Heart right ventricle (tissue), 16 donors: Measurements from ENCODE around the gene NPLOC4. TPM values are rescaled to one million over a fixed set of nuclear protein-coding genes. Genes with fewer than 3 reads are reported as not detected.

Experiments
- ATAC-seq, 8 donors: fragments of 200-7000 bp; cut with Tn5 transposase; one replicate each; pipeline ENCODE4 v1.9.1; 2020; ENCODE audit warnings: mild to moderate bottlenecking in 8 of 8, moderate library complexity in 8 of 8, moderate number of reproducible peaks in 1 of 8
- DNase-seq, 2 donors: peaks; one replicate each; pipeline ENCODE4 v3.0.0-alpha.2; 2020
- H3K27ac ChIP-seq, 10 donors: fragments of 200-600 bp; sonication (generic) in 2 of 10; one replicate each; pipeline versions ENCODE4 v1.5.0 to v1.8.0; 2020 to 2022; ENCODE audit warnings: mild to moderate bottlenecking in 3 of 10
- H3K27me3 ChIP-seq, 7 donors: fragments of 200-600 bp; one replicate each; pipeline ENCODE4 v1.8.0; 2021 to 2022; ENCODE audit warnings: mild to moderate bottlenecking in 2 of 7
- H3K36me3 ChIP-seq, 9 donors: fragments of 200-600 bp; sonication (generic) in 1 of 9; one replicate each; pipeline versions ENCODE4 v1.5.0 to v1.8.0; 2020 to 2022; ENCODE audit warnings: mild to moderate bottlenecking in 2 of 9
- H3K4me1 ChIP-seq, 9 donors: fragments of 200-600 bp; sonication (generic) in 1 of 9; one replicate each; pipeline versions ENCODE4 v1.5.0 to v1.8.0; 2020 to 2022; ENCODE audit warnings: mild to moderate bottlenecking in 4 of 9
- H3K4me3 ChIP-seq, 10 donors: fragments of 200-600 bp; sonication (generic) in 2 of 10; one replicate each; pipeline versions ENCODE4 v1.5.0 to v1.8.0; 2020 to 2022; ENCODE audit warnings: mild to moderate bottlenecking in 7 of 10, moderate library complexity in 2 of 10
- H3K9me3 ChIP-seq, 11 donors: fragments of 200-600 bp in 10 of 11; sonication (generic) in 2 of 11; one replicate each; pipeline versions ENCODE4 v1.5.0 to v1.8.0; 2013 to 2022; ENCODE audit warnings: mild to moderate bottlenecking in 2 of 11, control low read depth in 1 of 11, moderate library complexity in 1 of 11
- WGBS, 2 donors: extraction: QIAGEN DNeasy Blood & Tissue Kit; methylation state at CpG; one replicate each; pipeline ENCODE4 v1.1.7; 2013; ENCODE audit warnings: inconsistent platforms in 1 of 2; 5-methylcytosine and 5-hydroxymethylcytosine counted together
- intact Hi-C, 10 donors: fragments of 100-400 bp; cut with DNase I; formaldehyde crosslinking; loops; one replicate each; pipeline versions ENCODE4 v1.11.1 to v1.14.2; 2022
- polyA plus RNA-seq, 2 donors: library from polyadenylated mRNA; stranded (reverse); fragments of 200-250 nt; gene quantifications; one replicate each; pipeline ENCODE4 v1.2.3, GENCODE V29; 2013
- total RNA-seq, 10 donors: library from RNA; stranded (reverse); fragmentation: NEBNext Ultra II Directional in 3 of 10; extraction: Animal tissue kit (Norgen Biotek cat#: 25700) in 3 of 10; gene quantifications; one replicate each; pipeline versions ENCODE4 v1.2.1 to v1.2.4, GENCODE V29; 2021 to 2023
- TF ChIP-seq, protein P1 (sequence below), 9 donors: fragments of 200-600 bp; sonication (generic) in 2 of 9; IDR thresholded peaks; one replicate each; pipeline versions ENCODE4 v1.5.0 to v1.8.0; 2021 to 2022; ENCODE audit warnings: antibody characterized with exemption in 9 of 9, mild to moderate bottlenecking in 5 of 9, moderate library complexity in 1 of 9
- donor health status: Arrhythmogenic right ventricular cardiomyopathy.
- donor health status: ischemic (EF 13 %, LVEDD 7.1; RV severe dilation, severe dysfunction).
- donor health status: healthy with polysubstance abuse.
- donor health status: DM: no; HTN: yes; CAD: no.
- donor health status: DM: no; HTN: no; CAD: no.
- donor health status: ischemic (EF 25% LVEDD 6.9; RV normal size, moderate dysfunction).
- donor health status: ischemic (EF 25% LVEDD 5.7; RV mildly dilated, moderate dysfunction).
- donor health status: healthy.
- donor health status: DM: yes; HTN: yes; CAD: no.
- donor health status: Ischemic cardiomyopathy.
- donor health status: ischemic (EF 35%, LVEDD 5.7; RV mildly dilated, moderate dysfunction).
- donor health status: nonischemic (EF 11% LVEDD 7.7; RV severe dilation, severe dysfunction).
- donor health status: DM: yes; HTN: yes; CAD: no.
- donor health status: PGD.
- donor health status: ischemic (EF 29% LVEDD 5.4; RV normal size, mild dysfunction).
- donor health status: nonischemic (EF 23%, LVEDD 6.1; RV moderate dilation, normal function).

Gene NPLOC4
- total and polyA plus RNA-seq, 12 donors: 30.7 to 115 (median 95.2) TPM

DNA sequence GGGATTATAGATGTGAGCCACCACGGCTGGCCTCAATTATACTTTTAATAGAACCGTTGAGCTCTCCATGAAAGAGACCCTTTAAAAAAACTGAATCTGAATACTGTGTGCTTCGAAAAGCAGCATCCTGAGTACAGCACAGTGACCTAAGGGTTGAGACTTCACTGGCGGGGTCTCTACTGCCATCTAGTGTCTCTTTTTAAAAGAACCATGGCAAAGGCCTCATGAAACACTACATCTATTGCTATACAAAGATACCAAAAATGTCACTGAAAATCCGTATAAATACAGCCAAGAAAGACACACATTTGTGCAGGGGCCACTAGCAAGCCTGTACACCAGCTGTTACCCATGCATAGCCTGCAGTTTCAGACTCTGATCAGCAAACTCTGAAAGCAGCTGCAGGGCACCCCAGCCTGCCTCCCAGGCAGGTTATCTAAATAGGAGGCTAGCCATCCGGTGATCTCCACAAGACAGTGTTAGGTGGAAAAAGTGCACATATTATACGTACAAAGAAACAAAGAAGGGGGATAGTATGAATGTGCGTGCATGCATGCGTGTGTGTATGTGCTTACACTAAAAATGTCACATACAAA, 35.3 kb downstream of the NPLOC4 start:
- Histone ChIP-seq H3K27me3 (no peaks in the 10 kb centered on the region), H3K36me3 (peaks cover 3 to 100% (median 47%) of the 10 kb centered on the region in 9 donors), H3K27ac (no peak overlapping the region), H3K4me1 (peaks cover 0 to 20% (median 16%) of the 10 kb centered on the region in 9 donors), H3K4me3 (no peak overlapping the region), H3K9me3 (no peaks in the 10 kb centered on the region)
- intact Hi-C loops: loop anchor here (1.0 to 10.0 kb wide), 8 partner anchors 34 to 349 kb away; no protein-coding TSS in a partner anchor
- peak; percentile 72 to 86 (median 78) for ATAC-seq
- DNase-seq: peak in 1 of 2 donors; percentile 38
- TF ChIP-seq, protein P1, sequence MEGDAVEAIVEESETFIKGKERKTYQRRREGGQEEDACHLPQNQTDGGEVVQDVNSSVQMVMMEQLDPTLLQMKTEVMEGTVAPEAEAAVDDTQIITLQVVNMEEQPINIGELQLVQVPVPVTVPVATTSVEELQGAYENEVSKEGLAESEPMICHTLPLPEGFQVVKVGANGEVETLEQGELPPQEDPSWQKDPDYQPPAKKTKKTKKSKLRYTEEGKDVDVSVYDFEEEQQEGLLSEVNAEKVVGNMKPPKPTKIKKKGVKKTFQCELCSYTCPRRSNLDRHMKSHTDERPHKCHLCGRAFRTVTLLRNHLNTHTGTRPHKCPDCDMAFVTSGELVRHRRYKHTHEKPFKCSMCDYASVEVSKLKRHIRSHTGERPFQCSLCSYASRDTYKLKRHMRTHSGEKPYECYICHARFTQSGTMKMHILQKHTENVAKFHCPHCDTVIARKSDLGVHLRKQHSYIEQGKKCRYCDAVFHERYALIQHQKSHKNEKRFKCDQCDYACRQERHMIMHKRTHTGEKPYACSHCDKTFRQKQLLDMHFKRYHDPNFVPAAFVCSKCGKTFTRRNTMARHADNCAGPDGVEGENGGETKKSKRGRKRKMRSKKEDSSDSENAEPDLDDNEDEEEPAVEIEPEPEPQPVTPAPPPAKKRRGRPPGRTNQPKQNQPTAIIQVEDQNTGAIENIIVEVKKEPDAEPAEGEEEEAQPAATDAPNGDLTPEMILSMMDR (IDR thresholded peaks at IDR 0.05): peak; percentile 62 to 91 (median 84)
- 38% methylated on average over 9 of the region's 9 CpGs for WGBS, 2 donors

DNA sequence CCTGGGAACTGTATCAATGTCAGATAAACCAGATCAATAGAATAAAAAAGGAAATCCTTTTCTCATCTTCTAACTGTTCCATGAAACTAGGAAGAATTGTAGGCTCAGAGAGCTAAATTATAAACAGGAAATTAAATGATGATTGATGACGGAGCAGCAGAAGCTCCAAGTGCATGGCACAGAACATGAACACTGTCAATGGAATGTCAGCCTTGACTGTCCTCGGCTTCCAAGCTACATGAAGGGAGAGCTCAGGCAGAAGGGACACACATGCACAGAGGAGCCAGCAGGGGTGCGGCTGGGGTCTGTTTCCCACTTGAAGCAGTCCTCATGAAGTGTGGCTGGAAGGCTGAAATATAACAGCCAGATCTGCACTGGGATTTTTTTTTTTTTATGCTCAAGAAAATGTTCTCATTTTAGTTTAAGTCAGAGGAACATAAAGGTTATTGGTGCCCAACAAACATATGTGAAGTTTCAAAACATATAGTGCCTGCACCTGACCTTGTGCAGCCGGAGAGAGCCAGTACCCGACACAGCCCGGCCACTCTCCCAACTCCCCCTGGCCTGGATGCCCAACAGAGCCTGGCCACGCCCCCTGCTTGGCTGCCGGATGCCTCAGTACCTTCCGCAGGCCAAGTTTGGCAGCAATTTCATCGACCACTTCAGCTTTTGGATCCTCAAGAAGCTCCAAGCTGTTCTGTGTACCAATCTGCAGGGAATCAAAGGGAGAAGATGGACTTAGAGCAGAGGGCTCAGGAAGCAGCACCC, 37.0 kb downstream of the NPLOC4 start:
- ATAC-seq (peak; percentile 43 to 87 (median 78)), DNase-seq (peak; percentile 48 to 63)
- Histone ChIP-seq H3K27me3 (no peaks in the 10 kb centered on the region), H3K27ac (peak overlapping the region in 2 of 10 donors; percentile 16 to 21), H3K36me3 (peaks cover 0 to 100% (median 46%) of the 10 kb centered on the region in 9 donors), H3K4me3 (no peak overlapping the region), H3K9me3 (no peaks in the 10 kb centered on the region), H3K4me1 (peaks cover 0 to 20% (median 16%) of the 10 kb centered on the region in 9 donors)
- TF ChIP-seq, protein P1 (IDR thresholded peaks at IDR 0.05): no peak
- intact Hi-C loops: loop anchor here in 9 of 10 donors (2.0 to 10.0 kb wide), 6 partner anchors 33 to 348 kb away; no protein-coding TSS in a partner anchor
- 36 to 52% methylated on average over 10 of the region's 10 CpGs for WGBS, 2 donors

DNA sequence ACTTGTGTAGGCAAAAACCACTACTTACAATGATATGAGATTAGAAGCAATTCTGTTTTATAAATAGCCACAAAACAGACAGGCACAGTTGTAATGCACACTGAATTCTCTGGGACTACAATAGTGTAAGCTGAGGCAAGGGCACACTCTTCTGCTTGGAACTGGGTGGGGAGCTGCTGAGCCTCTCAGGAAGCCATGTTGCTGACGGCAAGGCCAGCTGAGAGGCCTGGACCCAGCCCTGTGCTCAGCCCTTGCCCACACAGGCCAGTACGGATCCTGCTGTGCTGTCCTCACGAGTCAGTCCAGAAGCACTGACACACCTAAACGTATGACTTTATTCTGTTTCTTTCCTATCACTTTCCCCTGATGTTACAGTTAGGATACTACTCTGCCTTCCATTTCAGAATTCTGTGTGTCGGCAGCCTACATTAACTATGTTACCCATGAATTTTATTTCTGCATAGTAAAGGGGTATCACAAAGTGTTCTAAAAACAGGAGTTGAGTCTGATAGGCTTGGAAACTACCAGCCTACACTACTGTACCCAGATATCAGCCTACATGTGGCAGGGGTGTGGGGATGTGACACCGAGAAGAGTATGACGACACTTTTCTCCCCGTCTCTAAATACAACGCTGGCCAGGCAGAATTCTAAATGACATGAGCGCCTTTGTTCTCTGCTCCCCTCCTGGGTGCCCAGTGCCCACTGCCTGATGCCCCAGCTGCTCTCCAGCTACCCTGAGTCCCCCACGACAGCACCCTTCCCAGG, 43.6 kb downstream of the NPLOC4 start:
- peak in 7 of 8 donors; percentile 34 to 86 (median 73) for ATAC-seq
- peaks cover 0 to 19% (median 8%) of the 10 kb centered on the region in 9 donors for H3K4me1 ChIP-seq
- no peak for DNase-seq
- peaks cover 0 to 100% (median 63%) of the 10 kb centered on the region in 9 donors for H3K36me3 ChIP-seq
- no peaks in the 10 kb centered on the region for H3K9me3 ChIP-seq
- WGBS, 2 donors: 69 to 70% methylated on average over 11 of the region's 11 CpGs
- no peak overlapping the region for H3K4me3 ChIP-seq
- H3K27ac ChIP-seq: peak overlapping the region in 7 of 10 donors; percentile 5 to 53 (median 28)
- TF ChIP-seq, protein P1 (IDR thresholded peaks at IDR 0.05): no peak
- intact Hi-C loops: no loop called here
- no peaks in the 10 kb centered on the region for H3K27me3 ChIP-seq

DNA sequence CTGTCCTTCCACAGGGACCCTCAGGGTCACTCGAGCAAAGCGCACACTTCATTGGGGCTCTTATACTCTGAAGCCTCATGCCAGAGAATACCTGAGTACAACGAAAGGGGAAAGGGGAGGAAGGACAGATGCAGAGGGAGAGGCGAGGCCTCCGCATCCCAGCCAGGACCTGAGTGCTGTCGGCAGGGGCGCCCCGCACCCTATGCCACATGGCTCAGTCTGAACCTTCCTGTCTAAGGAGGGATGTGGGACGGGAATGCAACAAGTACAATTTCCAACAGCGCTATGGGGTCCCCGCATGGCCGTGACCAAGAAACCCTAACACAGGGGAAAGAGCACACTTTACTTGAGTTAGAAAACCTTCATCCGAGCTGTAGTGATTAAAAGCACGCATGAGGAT, 44.9 kb downstream of the NPLOC4 start:
- Histone ChIP-seq H3K4me1 (peaks cover 0 to 19% (median 6%) of the 10 kb centered on the region in 9 donors), H3K36me3 (peaks cover 0 to 100% (median 74%) of the 10 kb centered on the region in 9 donors), H3K27ac (no peak overlapping the region), H3K9me3 (no peaks in the 10 kb centered on the region), H3K27me3 (no peaks in the 10 kb centered on the region), H3K4me3 (no peak overlapping the region)
- TF ChIP-seq, protein P1 (IDR thresholded peaks at IDR 0.05): no peak
- intact Hi-C loops: no loop called here
- DNase-seq: no peak
- ATAC-seq: peak in 1 of 8 donors; percentile 13
- WGBS, 2 donors: 91 to 94% methylated on average over 14 of the region's 14 CpGs
